Endothelial cell of umbilical vein (primary cell): ENCODE results near the gene NBEA. TPM values are rescaled to one million over a fixed set of nuclear protein-coding genes. Genes with fewer than 3 reads are reported as not detected.

Experiments
- BruUV-seq: library from RNA; stranded (reverse); fragments of 400-500 nt; replicated peaks from 2 replicates; lab custom pipeline; 2021; lab: Mats Ljungman, UMichigan
- CTCF ChIA-PET: fragments of 300-600, 350-600 bp; sonication (Branson Sonifier 250); formaldehyde crosslinking; loops from one replicate; lab custom pipeline; 2021; ENCODE audit warnings: antibody characterized with exemption, inconsistent platforms; lab: Charles Lee
- POLR2A ChIA-PET: fragments of 300-600, 350-600 bp; sonication (Branson Sonifier 250); formaldehyde crosslinking; loops from one replicate; lab custom pipeline; 2021; ENCODE audit warnings: antibody characterized with exemption, inconsistent platforms; lab: Charles Lee
- DNase-seq: peaks from one replicate; pipeline ENCODE4 v3.0.0-alpha.2; 2011; ENCODE audit warnings: low read depth, low spot score
- FAIRE-seq: peaks from 2 replicates; lab custom pipeline; 2011; peaks lifted over from hg19 to GRCh38; lab: Jason Lieb, UNC
- H2AFZ ChIP-seq: 2 replicates; pipeline ENCODE4 v1.6.0; 2012; ENCODE audit warnings: low read depth, low read length, control low read depth, inconsistent platforms
- H3K27ac ChIP-seq: 2 replicates; pipeline ENCODE4 v1.5.1; 2011; ENCODE audit warnings: low read depth, mild to moderate bottlenecking, control low read depth, low read length, moderate library complexity; ENCODE audit not compliant: insufficient read depth
- H3K27me3 ChIP-seq, 2 experiments: 2 replicates each; pipeline versions ENCODE4 v1.6.0 to v1.6.1; 2011; ENCODE audit warnings: low read length in 2 of 2, mixed read lengths in 1 of 2; ENCODE audit not compliant: control insufficient read depth in 2 of 2, insufficient read depth in 2 of 2
- H3K36me3 ChIP-seq, 2 experiments: 2 replicates in 1 of 2; 3 replicates in 1 of 2; pipeline ENCODE4 v1.5.1; 2011; ENCODE audit warnings: low read length in 2 of 2, mild to moderate bottlenecking in 1 of 2, moderate library complexity in 1 of 2; ENCODE audit not compliant: control insufficient read depth in 2 of 2, insufficient read depth in 2 of 2; ENCODE audit errors: extremely low read depth in 1 of 2
- H3K4me1 ChIP-seq: 3 replicates; pipeline ENCODE4 v1.5.1; 2011; ENCODE audit warnings: mild to moderate bottlenecking, low read length; ENCODE audit not compliant: control insufficient read depth, insufficient read depth; ENCODE audit errors: extremely low read depth
- H3K4me2 ChIP-seq: 2 replicates; pipeline ENCODE4 v1.6.1; 2011; ENCODE audit warnings: low read length, control low read depth, mixed read lengths; ENCODE audit not compliant: insufficient read depth
- H3K4me3 ChIP-seq, 3 experiments: fragments of 200-600 bp in 1 of 3; sonication (generic), shearing (Covaris generic) in 1 of 3; replicated peaks in 1 of 3; 2 replicates each; pipeline ENCODE4 v1.5.1; 2011 to 2016; ENCODE audit warnings: control low read depth in 3 of 3, low read length in 3 of 3, mild to moderate bottlenecking in 2 of 3, inconsistent platforms in 1 of 3, low read depth in 1 of 3, moderate library complexity in 1 of 3; ENCODE audit not compliant: insufficient read depth in 1 of 3
- H3K79me2 ChIP-seq: 2 replicates; pipeline ENCODE4 v1.6.0; 2012; ENCODE audit warnings: low read length, inconsistent platforms; ENCODE audit not compliant: control insufficient read depth, insufficient read depth
- H3K9ac ChIP-seq: replicated peaks from 2 replicates; pipeline ENCODE3; 2011; ENCODE audit warnings: low read length, control low read depth; ENCODE audit not compliant: insufficient read depth; ENCODE audit errors: extremely low read depth
- H3K9me1 ChIP-seq: replicated peaks from 3 replicates; pipeline ENCODE4 v1.6.0; 2011; ENCODE audit warnings: mild to moderate bottlenecking, low read length; ENCODE audit not compliant: control insufficient read depth, insufficient read depth; ENCODE audit errors: extremely low read depth
- H3K9me3 ChIP-seq: replicated peaks from 2 replicates; pipeline ENCODE4 v1.5.1; 2012; ENCODE audit warnings: low read length, inconsistent platforms; ENCODE audit not compliant: control insufficient read depth, insufficient read depth
- H4K20me1 ChIP-seq: replicated peaks from 2 replicates; pipeline ENCODE3; 2011; ENCODE audit warnings: mild to moderate bottlenecking, low read length; ENCODE audit not compliant: control insufficient read depth, insufficient read depth; ENCODE audit errors: extremely low read depth
- CTCF ChIP-seq, 2 donors: IDR thresholded peaks; 1 replicate in 1 of 2; 2 replicates in 1 of 2; pipeline ENCODE4 v1.5.1; 2011; ENCODE audit warnings: low read length in 2 of 2, mild to moderate bottlenecking in 2 of 2, moderate library complexity in 2 of 2, control low read depth in 1 of 2, inconsistent platforms in 1 of 2, low read depth in 1 of 2; ENCODE audit not compliant: insufficient read depth in 1 of 2; ENCODE audit errors: extremely low read depth in 1 of 2
- EZH2 ChIP-seq: IDR thresholded peaks from 2 replicates; pipeline ENCODE4 v1.6.1; 2012; ENCODE audit warnings: borderline replicate concordance, low read depth, mild to moderate bottlenecking, moderate library complexity, low read length, inconsistent platforms; ENCODE audit not compliant: severe bottlenecking
- FOS ChIP-seq: IDR thresholded peaks from 2 replicates; pipeline ENCODE4 v1.6.1; 2011; ENCODE audit warnings: mild to moderate bottlenecking, low read length, moderate library complexity, borderline replicate concordance; ENCODE audit not compliant: insufficient read depth
- GATA2 ChIP-seq: IDR thresholded peaks from 2 replicates; pipeline ENCODE4 v1.7.0; 2011; ENCODE audit warnings: low read depth, mild to moderate bottlenecking, moderate library complexity, mixed read lengths, low read length; ENCODE audit not compliant: insufficient read length, insufficient read depth
- JUN ChIP-seq: IDR thresholded peaks from 2 replicates; pipeline ENCODE4 v1.6.1; 2011; ENCODE audit warnings: borderline replicate concordance, low read depth; ENCODE audit not compliant: insufficient read length, insufficient read depth
- MAX ChIP-seq: IDR thresholded peaks from 2 replicates; pipeline ENCODE4 v1.6.1; 2011; ENCODE audit not compliant: insufficient read depth, insufficient read length
- MYC ChIP-seq: IDR thresholded peaks from one replicate; pipeline ENCODE4 v1.6.1; 2011; ENCODE audit warnings: mild to moderate bottlenecking, low read depth, low read length
- POLR2A ChIP-seq: IDR thresholded peaks from 2 replicates; pipeline ENCODE4 v1.6.1; 2012; ENCODE audit warnings: low read depth, mild to moderate bottlenecking, control low read depth, low read length
- POLR2AphosphoS5 ChIP-seq: IDR thresholded peaks from 2 replicates; pipeline ENCODE4 v1.6.1; 2012; ENCODE audit warnings: low read depth, mild to moderate bottlenecking, control low read depth, low read length, moderate library complexity; ENCODE audit not compliant: insufficient read depth
- dilution Hi-C: fragments of 300-500 bp; cut with MboI; formaldehyde crosslinking; loops from one replicate; pipeline ENCODE4 v1.15.0; 2019; ENCODE audit warnings: low sequenced_read_pairs; ENCODE audit not compliant: extremely low pct_ligation_motif_present
- intact Hi-C: fragments of 100-400 bp; cut with micrococcal nuclease; formaldehyde crosslinking; loops from one replicate; pipeline ENCODE4 v1.10.0; 2022
- polyA plus RNA-seq, 4 experiments: library from polyadenylated mRNA; depleted of rRNA in 3 of 4; stranded (reverse) in 3 of 4; unstranded in 1 of 4; fragments of >200 nt; gene quantifications; 2 replicates each; pipeline versions ENCODE4 v1.2.1 to v1.2.3, GENCODE V29; 2011 to 2012; ENCODE audit warnings: missing spikeins in 1 of 4
- total RNA-seq: library from RNA; stranded (reverse); gene quantifications from 2 replicates; pipeline ENCODE4 v1.2.3, GENCODE V29; 2021

The NBEA gene
- total and polyA plus RNA-seq, 2 donors (not counting 3 experiments of a cell fraction or from before 2014, with no cell fraction given): 3.0 to 4.8 TPM

- H3K9me3 ChIP-seq: no peaks in the 10 kb centered on the region
- H3K27ac ChIP-seq: no peak overlapping the region
- BruUV-seq: TSS peak; percentile 30
- intact Hi-C loops: loop anchor here (2.0 to 10.0 kb wide), 3 partner anchors 213 to 1739 kb away; no protein-coding TSS in a partner anchor
- peak overlapping the region; percentile 60 to 83 (median 70) for H3K4me3 ChIP-seq
- dilution Hi-C loops: no loop called here
- ChIA-PET CTCF (no interaction called here), POLR2A (interaction anchor here (0.6 kb wide), 1 partner anchor 213 kb away, joined by 7 read pairs; no protein-coding TSS in a partner anchor)
- TF ChIP-seq FOS: no peak
- no peak for TF ChIP-seq EZH2
- TF ChIP-seq POLR2AphosphoS5: no peak
- TF ChIP-seq CTCF (IDR thresholded peaks at IDR 0.05; ENCODE audit: extremely low read depth in 1 of 2, insufficient read depth in 1 of 2, low read depth in 1 of 2, low read length in 2 of 2): no peak
- no peak for TF ChIP-seq JUN
- no peak for TF ChIP-seq POLR2A
- TF ChIP-seq GATA2: no peak
- no peak for TF ChIP-seq MYC
- TF ChIP-seq MAX: no peak
- H3K4me1 ChIP-seq: peaks cover 13% of the 10 kb centered on the region
- no peaks in the 10 kb centered on the region for H3K9me1 ChIP-seq
- H3K4me2 ChIP-seq: peak overlapping the region; percentile 83
- no peaks in the 10 kb centered on the region for H3K36me3 ChIP-seq
- peak overlapping the region; percentile 7 for H3K9ac ChIP-seq
- H4K20me1 ChIP-seq: no peaks in the 10 kb centered on the region
- peak overlapping the region; percentile 95 for H2AFZ ChIP-seq
- DNase-seq (peak; percentile 9), FAIRE-seq (no peak)
- H3K79me2 ChIP-seq: no peaks in the 10 kb centered on the region
- peaks cover 0 to 12% of the 10 kb centered on the region in 2 experiments for H3K27me3 ChIP-seq
Observed at GRCh38 chr13:34943436-34944273, 1.6 kb downstream of the NBEA start.
